GM19328 (cell line): ENCODE measurements around the gene REN.

Experiments
- ATAC-seq: cut with Tn5 transposase; IDR thresholded peaks from one replicate; pipeline ENCODE4 v1.9.1; 2021; ENCODE audit warnings: mild to moderate bottlenecking, moderate library complexity; ENCODE audit not compliant: unreplicated experiment

REN gene

GRCh38 chr1:204154568-204155255, 11.4 kb downstream of the REN start:
- no peak for ATAC-seq

GRCh38 chr1:204153667-204154066, 12.5 kb downstream of the REN start:
- no peak for ATAC-seq

- no peak for ATAC-seq
Measured at GRCh38 chr1:204152310-204153044, 13.7 kb downstream of the REN start.

GRCh38 chr1:204151552-204152309, 14.4 kb downstream of the REN start, which contains the start of gene ETNK2:
ETNK2 (minus strand) TSS chr1:204152044; CDS start chr1:204151852, 192 bp downstream.
- no peak for ATAC-seq

DNA sequence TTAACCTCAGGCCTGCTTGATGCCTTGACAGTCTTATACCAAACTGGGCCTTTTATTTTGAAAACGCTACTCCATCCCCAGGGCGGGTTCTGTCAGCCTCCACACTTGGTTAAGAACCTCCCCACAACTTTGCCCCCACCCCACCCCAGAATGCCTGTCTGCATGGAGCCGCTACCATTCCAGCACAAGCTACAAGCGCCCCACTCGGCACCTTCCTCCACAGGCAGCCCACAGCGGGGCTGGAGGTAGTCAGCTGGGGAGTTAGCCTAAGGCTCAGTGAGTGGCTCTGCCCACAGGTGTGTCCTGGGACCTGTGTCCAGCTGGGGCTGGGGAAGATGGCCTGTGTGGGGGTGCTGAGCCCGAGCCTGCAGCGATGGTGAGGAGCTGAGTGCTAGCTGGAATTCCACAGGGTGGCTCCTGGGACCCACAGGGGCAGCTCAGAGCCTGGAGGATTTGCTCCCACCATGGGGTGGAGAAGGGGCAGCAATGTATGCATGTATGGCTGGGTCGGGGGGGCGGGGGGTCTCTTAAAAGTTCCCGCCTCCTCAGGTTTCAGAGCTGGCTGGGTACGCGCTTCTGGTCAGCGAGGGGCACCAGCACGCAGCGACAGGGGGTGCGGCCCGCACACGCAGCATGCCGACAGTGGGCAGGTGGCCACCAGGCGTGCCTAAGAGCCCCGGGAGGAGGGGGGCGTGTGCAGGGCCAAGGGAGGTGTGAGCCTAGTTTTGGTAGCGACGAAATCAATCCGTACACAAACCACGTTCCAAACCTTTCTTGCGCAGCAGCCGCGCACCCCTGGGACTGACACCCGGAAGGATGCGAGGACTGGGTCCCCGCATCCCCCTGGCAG, 15.2 kb downstream of the REN start:
- ATAC-seq, result no peak

GRCh38 chr1:204149635-204150565, 16.2 kb downstream of the REN start:
- no peak for ATAC-seq

- ATAC-seq, result no peak
Measured at GRCh38 chr1:204149107-204149506, 17.0 kb downstream of the REN start.

GRCh38 chr1:204147406-204148383, 18.4 kb downstream of the REN start:
- no peak for ATAC-seq

GRCh38 chr1:204146965-204147364, 19.2 kb downstream of the REN start:
- no peak for ATAC-seq

DNA sequence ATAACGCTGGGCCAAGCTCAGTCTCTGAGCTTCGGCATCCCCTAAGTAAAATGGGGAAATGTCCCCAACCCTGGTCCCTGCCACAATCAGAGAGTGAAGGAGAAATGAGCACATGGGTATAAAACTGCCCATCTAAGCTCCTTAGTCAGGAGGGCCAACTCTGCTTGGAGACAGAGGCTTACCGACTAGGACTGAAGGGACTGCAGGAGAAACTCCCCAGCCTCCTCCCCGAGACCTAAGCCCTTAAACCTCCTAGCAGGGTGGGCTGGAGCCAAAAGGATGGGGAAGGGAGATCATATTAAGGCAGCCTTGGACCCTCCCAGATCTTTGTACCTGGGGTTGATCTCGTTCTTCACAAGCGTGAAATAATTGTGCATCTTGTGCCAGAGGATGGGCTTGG, 19.8 kb downstream of the REN start:
- no peak for ATAC-seq

- no peak for ATAC-seq
Measured at GRCh38 chr1:204145033-204145504, 21.1 kb downstream of the REN start.

GRCh38 chr1:204143276-204144041, 22.7 kb downstream of the REN start:
- ATAC-seq, result no peak

- ATAC-seq, result no peak
Measured at GRCh38 chr1:204142032-204142974, 23.8 kb downstream of the REN start.

GRCh38 chr1:204141131-204141530, 25.0 kb downstream of the REN start:
- ATAC-seq, result no peak

DNA sequence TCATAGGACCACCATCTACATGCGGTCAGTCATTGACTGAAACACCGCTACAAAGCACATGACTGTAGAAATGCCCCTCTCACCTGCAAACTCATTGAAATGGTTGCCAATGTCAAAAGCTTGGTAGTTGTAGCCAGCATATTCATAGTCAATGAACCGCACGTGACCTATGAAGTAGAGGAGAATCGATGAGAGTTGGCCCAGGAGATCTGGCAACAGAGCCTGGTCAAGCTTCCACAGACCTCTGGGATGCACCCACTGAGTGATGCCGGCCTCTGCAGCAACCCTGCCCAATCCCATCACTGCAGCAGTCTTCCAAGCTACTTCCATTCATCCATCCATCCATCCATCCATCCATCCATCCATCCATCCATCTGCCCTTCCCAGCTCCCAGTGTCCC, 26.2 kb downstream of the REN start:
- ATAC-seq, result no peak

DNA sequence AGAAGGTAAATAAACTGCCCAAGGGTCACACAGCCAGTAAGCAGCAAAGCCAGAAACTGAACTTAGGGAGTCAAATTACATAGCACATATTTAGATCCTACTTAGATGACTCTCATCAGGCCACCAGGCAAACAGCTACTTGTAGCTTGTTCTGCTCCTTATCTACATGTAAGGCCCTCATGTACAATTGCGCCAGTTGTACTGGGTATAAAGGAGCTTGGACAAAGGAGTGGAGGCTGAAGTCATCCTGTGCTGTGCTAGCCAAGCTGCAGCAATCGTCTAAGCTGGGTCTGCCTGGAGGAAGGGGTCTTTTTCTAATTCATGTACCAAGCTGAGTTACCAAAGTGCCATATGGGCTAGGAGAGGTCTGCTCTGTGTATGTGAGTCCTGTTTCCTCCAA, 27.0 kb downstream of the REN start:
- ATAC-seq, result no peak

- no peak for ATAC-seq
Measured at GRCh38 chr1:204136814-204137213, 29.3 kb downstream of the REN start.
